Measurements from ENCODE around the gene TLR10. TPM values are rescaled to one million over a fixed set of nuclear protein-coding genes. Genes with fewer than 3 reads are reported as not detected.
"Not testable (repeated sequence)": the region's sequence is repeated elsewhere in the genome, so short reads cannot be mapped to it uniquely, and the experiment has no call there.

The TLR10 gene
- total RNA-seq, 1 donor from 2014 or later = 0.22 TPM

GRCh38 chr4:38815885-38816782, 33.3 kb upstream of the TLR10 start:
- Mint-ChIP-seq H3K9me3 (peaks cover 6% of the 10 kb centered on the region), H3K36me3 (no peaks in the 10 kb centered on the region), H3K27ac (no peak overlapping the region), H3K4me1 (ENCODE audit: unreplicated experiment) (peaks cover 7% of the 10 kb centered on the region), H3K27me3 (peaks cover 3% of the 10 kb centered on the region), H3K4me3 (no peak overlapping the region)
- no peak for DNase-seq (ENCODE audit: extremely low spot score, unreplicated experiment)
- TF ChIP-seq CTCF (conservative IDR thresholded peaks at IDR 0.05) = no peak

GRCh38 chr4:38814386-38814785, 31.6 kb upstream of the TLR10 start:
- Mint-ChIP-seq H3K36me3 (no peaks in the 10 kb centered on the region), H3K4me3 (no peak overlapping the region), H3K4me1 (ENCODE audit: unreplicated experiment) (peaks cover 7% of the 10 kb centered on the region), H3K9me3 (peaks cover 6% of the 10 kb centered on the region), H3K27ac (no peak overlapping the region), H3K27me3 (peaks cover 3% of the 10 kb centered on the region)
- no peak for DNase-seq (ENCODE audit: extremely low spot score, unreplicated experiment)
- TF ChIP-seq CTCF (conservative IDR thresholded peaks at IDR 0.05) = no peak

GRCh38 chr4:38811297-38811696, 28.5 kb upstream of the TLR10 start:
- TF ChIP-seq CTCF (conservative IDR thresholded peaks at IDR 0.05) = no peak
- no peak overlapping the region for H3K4me3 Mint-ChIP-seq
- peaks cover 3% of the 10 kb centered on the region for H3K27me3 Mint-ChIP-seq
- H3K36me3 Mint-ChIP-seq = no peaks in the 10 kb centered on the region
- no peak for DNase-seq (ENCODE audit: extremely low spot score, unreplicated experiment)
- H3K27ac Mint-ChIP-seq = no peak overlapping the region
- H3K4me1 Mint-ChIP-seq (ENCODE audit: unreplicated experiment) = no peaks in the 10 kb centered on the region
- no peaks in the 10 kb centered on the region for H3K9me3 Mint-ChIP-seq

GRCh38 chr4:38807462-38807861, 24.7 kb upstream of the TLR10 start:
- not testable (repeated sequence) for H3K36me3 Mint-ChIP-seq; H3K27ac Mint-ChIP-seq; H3K4me1 Mint-ChIP-seq (ENCODE audit: unreplicated experiment); DNase-seq (ENCODE audit: extremely low spot score, unreplicated experiment); H3K9me3 Mint-ChIP-seq; H3K4me3 Mint-ChIP-seq; H3K27me3 Mint-ChIP-seq

- H3K27ac Mint-ChIP-seq; H3K4me3 Mint-ChIP-seq; H3K36me3 Mint-ChIP-seq; DNase-seq (ENCODE audit: extremely low spot score, unreplicated experiment); H3K9me3 Mint-ChIP-seq; H3K4me1 Mint-ChIP-seq (ENCODE audit: unreplicated experiment); H3K27me3 Mint-ChIP-seq: not testable (repeated sequence)
Observed at GRCh38 chr4:38806251-38806650, 23.5 kb upstream of the TLR10 start.

- no peak overlapping the region for H3K27ac Mint-ChIP-seq
Observed at GRCh38 chr4:38805530-38806145, 22.8 kb upstream of the TLR10 start.

More at GRCh38 chr4:38805530-38806145, 22.8 kb upstream of the TLR10 start:
- peaks cover 7% of the 10 kb centered on the region for H3K9me3 Mint-ChIP-seq
- no peak overlapping the region for H3K4me3 Mint-ChIP-seq
- TF ChIP-seq CTCF (conservative IDR thresholded peaks at IDR 0.05) = no peak
- no peak for DNase-seq (ENCODE audit: extremely low spot score, unreplicated experiment)
- H3K27me3 Mint-ChIP-seq = no peaks in the 10 kb centered on the region
- peaks cover 4% of the 10 kb centered on the region for H3K4me1 Mint-ChIP-seq (ENCODE audit: unreplicated experiment)
- peaks cover 3% of the 10 kb centered on the region for H3K36me3 Mint-ChIP-seq

Data from type B pancreatic cell (in vitro differentiated cells).